H1 (cell line): ENCODE measurements around the gene VWA7. TPM values are rescaled to one million over a fixed set of nuclear protein-coding genes. Genes with fewer than 3 reads are reported as not detected.

ENCODE experiments used
- JUND ChIP-seq: IDR thresholded peaks from 2 replicates; pipeline ENCODE4 v1.6.1; 2011; ENCODE audit warnings: mild to moderate bottlenecking, improper control_type of control experiment, low read length
- NRF1 ChIP-seq: IDR thresholded peaks from 2 replicates; pipeline ENCODE4 v1.6.1; 2011; ENCODE audit warnings: mild to moderate bottlenecking, low read depth, low read length, improper control_type of control experiment
- POLR2AphosphoS5 ChIP-seq: IDR thresholded peaks from 2 replicates; pipeline ENCODE4 v1.6.1; 2011; ENCODE audit warnings: low read depth, low read length
- SP2 ChIP-seq: IDR thresholded peaks from 2 replicates; pipeline ENCODE4 v1.6.1; 2012; ENCODE audit warnings: mild to moderate bottlenecking, low read length, inconsistent platforms
- polyA plus RNA-seq, 7 experiments: library from polyadenylated mRNA; depleted of rRNA in 3 of 7; stranded (reverse) in 5 of 7; unstranded in 2 of 7; fragments of >200 nt in 5 of 7; fragments of 200-250 nt in 2 of 7; gene quantifications; 1 replicate in 5 of 7; 2 replicates in 1 of 7; 4 replicates in 1 of 7; pipeline versions ENCODE4 v1.2.1 to v1.2.3, GENCODE V29; 2011 to 2013; ENCODE audit warnings: missing spikeins in 2 of 7, mixed read lengths in 2 of 7
- total RNA-seq: library from RNA; stranded (reverse); fragmentation: NEBNext Ultra II Directional; extraction: Animal tissue kit (Norgen Biotek cat#: 25700); gene quantifications from 2 replicates; pipeline ENCODE4 v1.2.1, GENCODE V29; 2021

VWA7 gene
- total and polyA plus RNA-seq, 2 of the 8 experiments (the other 6 are each of a cell fraction or from before 2014, with no cell fraction given): 0.82 to 2.1 TPM

GRCh38 chr6:31762356-31762755 lies 14.8 kb downstream of the VWA7 start, which contains the start of gene SAPCD1 (continued):
- TF ChIP-seq SP2: no peak
- TF ChIP-seq NRF1: no peak
- TF ChIP-seq POLR2AphosphoS5: no peak
- no peak for TF ChIP-seq JUND
- TF ChIP-seq, all 59 proteins: peak for 0
